Trophoblast cell (in vitro differentiated cells and primary cell): ENCODE measurements around the gene EVX1.

ENCODE experiments used
- DNase-seq, 2 donors: peaks; one replicate each; pipeline ENCODE4 v3.0.0-alpha.2; 2016
- H2AFZ ChIP-seq: 2 replicates; pipeline ENCODE4 v1.6.1; 2013; ENCODE audit warnings: low read length, moderate library complexity, mild to moderate bottlenecking; ENCODE audit not compliant: insufficient read depth, poor library complexity
- H2AK5ac ChIP-seq: 2 replicates; pipeline ENCODE4 v1.6.1; 2013; ENCODE audit warnings: mild to moderate bottlenecking, low read length
- H2BK120ac ChIP-seq: 2 replicates; pipeline ENCODE4 v1.6.1; 2013; ENCODE audit warnings: low read length, mild to moderate bottlenecking, moderate library complexity; ENCODE audit not compliant: insufficient read depth, poor library complexity
- H2BK12ac ChIP-seq: 2 replicates; pipeline ENCODE4 v1.6.1; 2013; ENCODE audit warnings: mild to moderate bottlenecking, low read length, moderate library complexity
- H2BK5ac ChIP-seq: 2 replicates; pipeline ENCODE4 v1.6.1; 2013; ENCODE audit warnings: low read length, low read depth, moderate library complexity, mild to moderate bottlenecking; ENCODE audit not compliant: poor library complexity
- H3K14ac ChIP-seq: 2 replicates; pipeline ENCODE4 v1.6.1; 2013; ENCODE audit warnings: mild to moderate bottlenecking, low read length
- H3K18ac ChIP-seq: 2 replicates; pipeline ENCODE4 v1.6.1; 2013; ENCODE audit warnings: mild to moderate bottlenecking, low read length
- H3K23ac ChIP-seq: 2 replicates; pipeline ENCODE4 v1.6.1; 2013; ENCODE audit warnings: low read length
- H3K27ac ChIP-seq: 2 replicates; pipeline ENCODE4 v1.5.1; 2013; ENCODE audit warnings: low read depth, mild to moderate bottlenecking, inconsistent platforms, low read length, moderate library complexity
- H3K27me3 ChIP-seq: 2 replicates; pipeline ENCODE4 v1.6.1; 2013; ENCODE audit warnings: inconsistent platforms, mild to moderate bottlenecking, low read length, moderate library complexity; ENCODE audit not compliant: insufficient read depth
- H3K36me3 ChIP-seq, 2 experiments: 1 replicate in 1 of 2; 2 replicates in 1 of 2; pipeline ENCODE4 v1.6.1; 2013; ENCODE audit warnings: low read length in 2 of 2, mild to moderate bottlenecking in 2 of 2, moderate library complexity in 1 of 2; ENCODE audit not compliant: insufficient read depth in 2 of 2, control insufficient read depth in 1 of 2
- H3K4ac ChIP-seq: 2 replicates; pipeline ENCODE4 v1.6.1; 2013; ENCODE audit warnings: low read depth, mild to moderate bottlenecking, low read length, moderate library complexity
- H3K4me1 ChIP-seq, 2 experiments: 1 replicate in 1 of 2; 2 replicates in 1 of 2; pipeline ENCODE4 v1.6.1; 2013; ENCODE audit warnings: low read length in 2 of 2, mild to moderate bottlenecking in 2 of 2, moderate library complexity in 1 of 2; ENCODE audit not compliant: insufficient read depth in 2 of 2, control insufficient read depth in 1 of 2
- H3K4me2 ChIP-seq: 2 replicates; pipeline ENCODE4 v1.6.1; 2013; ENCODE audit warnings: inconsistent platforms, mild to moderate bottlenecking, low read length, moderate library complexity
- H3K4me3 ChIP-seq: 2 replicates; pipeline ENCODE4 v1.5.1; 2013; ENCODE audit warnings: mild to moderate bottlenecking, low read depth, low read length, inconsistent platforms
- H3K79me1 ChIP-seq: one replicate; pipeline ENCODE4 v1.6.1; 2013; ENCODE audit warnings: low read length
- H3K79me2 ChIP-seq: 2 replicates; pipeline ENCODE4 v1.6.1; 2013; ENCODE audit warnings: low read length, mild to moderate bottlenecking; ENCODE audit not compliant: control insufficient read depth, insufficient read depth, poor library complexity
- H3K9ac ChIP-seq: 2 replicates; pipeline ENCODE4 v1.6.1; 2013; ENCODE audit warnings: mild to moderate bottlenecking, low read length
- H3K9me3 ChIP-seq: 2 replicates; pipeline ENCODE4 v1.6.1; 2013; ENCODE audit warnings: low read depth, mild to moderate bottlenecking, control low read depth, inconsistent platforms, low read length; ENCODE audit not compliant: insufficient read depth
- H4K12ac ChIP-seq: 2 replicates; pipeline ENCODE4 v1.6.1; 2013; ENCODE audit warnings: low read depth, mild to moderate bottlenecking, low read length, moderate library complexity
- H4K8ac ChIP-seq: 2 replicates; pipeline ENCODE4 v1.6.1; 2013; ENCODE audit warnings: low read depth, mild to moderate bottlenecking, low read length, moderate library complexity
- H4K91ac ChIP-seq: one replicate; pipeline ENCODE4 v1.6.1; 2013; ENCODE audit warnings: low read depth, mild to moderate bottlenecking, low read length, moderate library complexity
- WGBS: extraction: QIAGEN DNeasy Blood & Tissue Kit; methylation state at CpG from one replicate; pipeline ENCODE4 v1.1.7; 2013; ENCODE audit warnings: missing lambda C conversion rate; ENCODE audit not compliant: insufficient read length, insufficient coverage; ENCODE audit errors: extremely low coverage; 5-methylcytosine and 5-hydroxymethylcytosine counted together

The EVX1 gene

GRCh38 chr7:27210441-27211083 lies 32.0 kb upstream of the EVX1 start:
- Histone ChIP-seq H2BK12ac (no peak overlapping the region), H2AK5ac (no peak overlapping the region), H3K4me3 (no peak overlapping the region), H2BK5ac (no peak overlapping the region), H3K18ac (no peak overlapping the region), H3K27me3 (peaks cover 73% of the 10 kb centered on the region), H3K36me3 (no peaks in the 10 kb centered on the region), H3K4me1 (peaks cover 0 to 7% of the 10 kb centered on the region in 2 experiments), H4K8ac (no peak overlapping the region), H3K14ac (no peak overlapping the region), H3K9me3 (peaks cover 7% of the 10 kb centered on the region), H3K23ac (no peak overlapping the region), H2BK120ac (no peak overlapping the region), H3K4ac (no peak overlapping the region), H2AFZ (no peak overlapping the region), H3K9ac (no peak overlapping the region), H4K12ac (no peak overlapping the region), H3K4me2 (peak overlapping the region; percentile 53), H3K79me2 (no peaks in the 10 kb centered on the region), H3K79me1 (no peaks in the 10 kb centered on the region), H3K27ac (no peak overlapping the region), H4K91ac (no peak overlapping the region)
- WGBS = no CpG with 5 or more reads among the region's 32 CpGs
- DNase-seq = peak in 1 of 2 donors; percentile 61

- H3K27ac ChIP-seq = no peak overlapping the region
- H3K4me1 ChIP-seq = peaks cover 0 to 5% of the 10 kb centered on the region in 2 experiments
- H4K8ac ChIP-seq = no peak overlapping the region
- no peak overlapping the region for H4K91ac ChIP-seq
- no peak overlapping the region for H2BK5ac ChIP-seq
- no peak overlapping the region for H2AFZ ChIP-seq
- no peak overlapping the region for H3K23ac ChIP-seq
- H3K4ac ChIP-seq = no peak overlapping the region
- no peak overlapping the region for H3K14ac ChIP-seq
- no peak overlapping the region for H3K4me2 ChIP-seq
- no peak overlapping the region for H3K4me3 ChIP-seq
- H2BK120ac ChIP-seq = no peak overlapping the region
- no peak overlapping the region for H2BK12ac ChIP-seq
- H2AK5ac ChIP-seq = no peak overlapping the region
- peaks cover 5% of the 10 kb centered on the region for H3K9me3 ChIP-seq
- no peaks in the 10 kb centered on the region for H3K79me1 ChIP-seq
- H3K27me3 ChIP-seq = peaks cover 72% of the 10 kb centered on the region
- no peak overlapping the region for H3K18ac ChIP-seq
- H3K79me2 ChIP-seq = no peaks in the 10 kb centered on the region
- WGBS = no CpG with 5 or more reads among the region's 1 CpG
- DNase-seq = no peak
- no peaks in the 10 kb centered on the region for H3K36me3 ChIP-seq
- H4K12ac ChIP-seq = no peak overlapping the region
- H3K9ac ChIP-seq = no peak overlapping the region
These were observed 31.5 kb upstream of the EVX1 start for GRCh38 chr7:27211084-27211446.

- H3K9ac ChIP-seq = no peak overlapping the region
- no peak overlapping the region for H2BK120ac ChIP-seq
- no peak overlapping the region for H3K18ac ChIP-seq
- peaks cover 0 to 5% of the 10 kb centered on the region in 2 experiments for H3K4me1 ChIP-seq
- no peak overlapping the region for H4K91ac ChIP-seq
- no peak overlapping the region for H2BK12ac ChIP-seq
- no peak for DNase-seq
- no peak overlapping the region for H2BK5ac ChIP-seq
- no peaks in the 10 kb centered on the region for H3K36me3 ChIP-seq
- no peak overlapping the region for H2AFZ ChIP-seq
- no peak overlapping the region for H4K8ac ChIP-seq
- H3K4me3 ChIP-seq = no peak overlapping the region
- peaks cover 5% of the 10 kb centered on the region for H3K9me3 ChIP-seq
- peaks cover 75% of the 10 kb centered on the region for H3K27me3 ChIP-seq
- no peak overlapping the region for H2AK5ac ChIP-seq
- H3K4ac ChIP-seq = no peak overlapping the region
- no peak overlapping the region for H3K27ac ChIP-seq
- H3K23ac ChIP-seq = no peak overlapping the region
- no peak overlapping the region for H3K14ac ChIP-seq
- no peak overlapping the region for H4K12ac ChIP-seq
- no CpG with 5 or more reads among the region's 3 CpGs for WGBS
- no peaks in the 10 kb centered on the region for H3K79me2 ChIP-seq
- no peaks in the 10 kb centered on the region for H3K79me1 ChIP-seq
- no peak overlapping the region for H3K4me2 ChIP-seq
These were observed 30.8 kb upstream of the EVX1 start for GRCh38 chr7:27211764-27212204.

- H4K12ac ChIP-seq = no peak overlapping the region
- H3K9me3 ChIP-seq = peaks cover 5% of the 10 kb centered on the region
- H3K4me2 ChIP-seq = no peak overlapping the region
- no peak overlapping the region for H3K14ac ChIP-seq
- no peak overlapping the region for H3K4me3 ChIP-seq
- no peak for DNase-seq
- H3K27ac ChIP-seq = no peak overlapping the region
- H3K36me3 ChIP-seq = no peaks in the 10 kb centered on the region
- no peak overlapping the region for H3K4ac ChIP-seq
- no peak overlapping the region for H4K8ac ChIP-seq
- H3K79me2 ChIP-seq = no peaks in the 10 kb centered on the region
- no peaks in the 10 kb centered on the region for H3K79me1 ChIP-seq
- no peak overlapping the region for H2BK120ac ChIP-seq
- H3K9ac ChIP-seq = no peak overlapping the region
- peak overlapping the region; percentile 11 for H2BK12ac ChIP-seq
- H3K18ac ChIP-seq = no peak overlapping the region
- no CpG with 5 or more reads among the region's 52 CpGs for WGBS
- H2BK5ac ChIP-seq = no peak overlapping the region
- no peak overlapping the region for H4K91ac ChIP-seq
- no peak overlapping the region for H3K23ac ChIP-seq
- H3K4me1 ChIP-seq = peaks cover 0 to 5% of the 10 kb centered on the region in 2 experiments
- H2AFZ ChIP-seq = no peak overlapping the region
- H2AK5ac ChIP-seq = no peak overlapping the region
- peaks cover 69% of the 10 kb centered on the region for H3K27me3 ChIP-seq
These were observed 29.8 kb upstream of the EVX1 start for GRCh38 chr7:27212497-27213432.
